Hematopoietic multipotent progenitor cell treated with erythropoietin and hydrocortisone succinate and interleukin-3 and kit ligand, for 15 days (in vitro differentiated cells): ENCODE results near the gene ADGRG1.
A peak's percentile ranks its signal among the peaks of the same experiment; 100 is the strongest.
"Not testable (repeated sequence)": the region's sequence is repeated elsewhere in the genome, so short reads cannot be mapped to it uniquely, and the experiment has no call there.

Source experiments
- DNase-seq: peaks from one replicate; pipeline ENCODE4 v3.0.0-alpha.2; 2015; ENCODE audit warnings: low spot score

ADGRG1 gene

GRCh38 chr16:57628008-57628781 is at the start of gene ADGRG1:
ADGRG1 (plus strand) TSS chr16:57628630; CDS start chr16:57650288, 21,658 bp downstream.
- peak; percentile 77 for DNase-seq

DNA sequence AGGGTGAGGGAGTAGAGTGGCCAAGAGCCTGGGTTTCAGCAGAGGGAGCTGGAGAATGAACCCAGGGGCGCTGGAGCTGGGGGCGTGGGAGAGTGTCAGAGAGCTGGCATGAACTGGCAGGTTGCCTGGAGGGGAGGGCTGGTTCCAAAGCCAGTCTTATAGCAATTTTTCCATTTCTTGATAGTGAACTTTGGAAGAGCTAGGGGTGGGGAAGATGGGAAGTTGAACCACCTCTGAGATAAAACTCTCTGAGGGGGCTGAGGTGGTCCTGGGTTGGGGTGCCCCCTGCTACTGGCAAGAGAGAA is 49.1 kb upstream of the ADGRG1 start:
- no peak for DNase-seq

GRCh38 chr16:57585051-57585687 is 43.3 kb upstream of the ADGRG1 start:
- DNase-seq, result no peak

DNA sequence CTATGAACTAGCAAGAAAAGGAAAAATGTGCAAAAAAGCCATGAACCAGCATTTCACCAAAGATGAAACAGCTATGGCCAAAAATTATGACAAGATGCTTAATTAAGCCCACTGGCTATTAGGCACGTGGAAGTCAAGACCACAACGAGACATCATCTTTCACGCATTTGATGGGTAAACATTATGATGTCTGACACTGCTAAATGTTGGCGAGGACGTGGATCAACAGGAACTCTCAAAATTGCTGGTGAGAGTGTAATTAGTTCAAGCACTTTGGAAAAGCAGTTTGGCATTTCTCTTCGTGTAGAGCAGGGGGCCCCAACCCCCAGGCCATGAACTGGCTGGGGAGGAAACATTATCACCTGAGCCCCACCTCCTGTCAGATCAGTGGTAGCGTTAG is 39.6 kb upstream of the ADGRG1 start:
- DNase-seq, result no peak

DNA sequence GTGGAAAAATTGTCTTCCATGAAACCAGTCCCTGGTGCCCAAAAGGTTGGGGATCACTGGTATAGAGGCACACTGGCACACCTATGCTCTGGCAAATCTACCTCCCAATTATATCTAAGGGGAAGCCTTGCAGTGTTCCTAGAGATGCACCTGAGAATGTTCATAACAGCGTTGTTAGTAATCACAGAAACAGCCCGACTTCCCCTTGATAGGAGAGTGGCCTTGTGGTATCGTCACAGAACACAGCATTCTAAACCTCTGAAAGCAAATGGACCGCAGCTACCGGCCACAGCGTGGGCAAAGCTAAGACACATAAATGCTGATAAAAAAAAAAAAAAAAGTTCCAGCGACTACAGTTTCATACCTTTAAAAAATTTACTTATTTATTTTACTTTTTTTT is 39.1 kb upstream of the ADGRG1 start:
- no peak for DNase-seq

GRCh38 chr16:57590654-57591085 is 37.8 kb upstream of the ADGRG1 start:
- DNase-seq, result no peak

DNA sequence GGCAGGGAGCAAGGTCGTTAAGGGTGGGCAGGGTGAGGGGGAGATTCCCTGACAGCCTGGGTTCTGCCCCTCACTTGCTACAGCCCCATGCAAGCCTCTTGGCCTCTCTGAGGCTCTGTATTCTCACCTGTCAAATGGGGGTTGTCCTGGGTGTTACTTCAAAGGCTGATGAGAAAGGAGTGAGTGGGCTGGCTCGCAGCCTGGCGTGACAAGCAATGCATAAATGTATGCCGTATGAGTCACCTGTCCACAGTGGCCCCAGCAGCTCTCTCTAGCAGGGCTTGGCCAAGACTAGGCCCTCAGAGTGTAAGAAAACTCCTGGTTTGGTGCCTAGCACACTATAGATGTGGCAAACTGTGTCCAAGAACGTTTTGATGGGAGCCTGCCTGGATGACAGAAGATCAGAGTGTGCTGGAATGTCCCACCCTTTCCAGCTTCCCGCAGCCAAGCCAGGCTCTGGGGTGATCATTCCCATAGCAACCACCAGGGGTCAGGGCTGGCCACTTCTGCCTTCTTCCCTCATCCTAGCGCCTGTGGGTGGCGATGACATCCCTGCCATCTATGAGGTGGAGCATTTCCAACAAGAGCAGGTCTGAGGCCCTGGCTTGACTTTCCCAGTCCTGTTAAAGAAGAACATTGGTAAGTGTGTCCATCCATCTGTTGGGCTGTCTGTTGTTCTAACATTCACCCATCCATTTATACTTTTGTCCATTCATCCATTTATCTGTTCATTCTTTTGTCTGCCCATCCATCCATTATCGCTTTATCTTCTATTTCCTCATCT is 37.2 kb upstream of the ADGRG1 start:
- peak; percentile 56 for DNase-seq

- DNase-seq, result no peak
Observed at GRCh38 chr16:57591870-57592485, 36.5 kb upstream of the ADGRG1 start.

GRCh38 chr16:57592591-57593003 is 35.8 kb upstream of the ADGRG1 start:
- no peak for DNase-seq

DNA sequence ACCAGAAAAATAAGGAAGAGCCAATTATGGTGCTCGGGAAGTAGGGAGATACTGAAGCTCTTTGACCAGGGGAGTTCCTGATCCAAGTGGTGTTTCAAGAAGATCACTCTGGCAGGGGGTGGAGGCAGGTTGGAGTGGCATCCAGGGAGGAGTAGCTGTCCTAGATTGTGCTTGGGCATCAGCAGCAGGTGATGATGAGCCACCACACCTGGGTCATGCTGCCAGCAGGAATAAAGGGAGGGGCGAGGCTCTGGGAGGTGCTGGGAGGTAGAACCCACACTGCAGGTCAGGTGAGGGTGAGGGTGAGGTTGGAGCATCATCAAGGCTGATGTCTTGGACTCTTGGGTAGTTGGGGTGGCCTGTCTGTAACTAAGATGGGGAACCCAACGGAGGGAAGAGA is 35.4 kb upstream of the ADGRG1 start:
- no peak for DNase-seq

GRCh38 chr16:57593990-57594389 is 34.4 kb upstream of the ADGRG1 start:
- no peak for DNase-seq

GRCh38 chr16:57594531-57595031 is 33.8 kb upstream of the ADGRG1 start:
- no peak for DNase-seq

- not testable (repeated sequence) for DNase-seq
Observed at GRCh38 chr16:57596234-57596633, 32.2 kb upstream of the ADGRG1 start.

- DNase-seq, result no peak
Observed at GRCh38 chr16:57598437-57598836, 30.0 kb upstream of the ADGRG1 start.

- peak; percentile 29 for DNase-seq
Observed at GRCh38 chr16:57600048-57600835, 28.2 kb upstream of the ADGRG1 start.

GRCh38 chr16:57600952-57601580 is 27.4 kb upstream of the ADGRG1 start:
- DNase-seq, result no peak

DNA sequence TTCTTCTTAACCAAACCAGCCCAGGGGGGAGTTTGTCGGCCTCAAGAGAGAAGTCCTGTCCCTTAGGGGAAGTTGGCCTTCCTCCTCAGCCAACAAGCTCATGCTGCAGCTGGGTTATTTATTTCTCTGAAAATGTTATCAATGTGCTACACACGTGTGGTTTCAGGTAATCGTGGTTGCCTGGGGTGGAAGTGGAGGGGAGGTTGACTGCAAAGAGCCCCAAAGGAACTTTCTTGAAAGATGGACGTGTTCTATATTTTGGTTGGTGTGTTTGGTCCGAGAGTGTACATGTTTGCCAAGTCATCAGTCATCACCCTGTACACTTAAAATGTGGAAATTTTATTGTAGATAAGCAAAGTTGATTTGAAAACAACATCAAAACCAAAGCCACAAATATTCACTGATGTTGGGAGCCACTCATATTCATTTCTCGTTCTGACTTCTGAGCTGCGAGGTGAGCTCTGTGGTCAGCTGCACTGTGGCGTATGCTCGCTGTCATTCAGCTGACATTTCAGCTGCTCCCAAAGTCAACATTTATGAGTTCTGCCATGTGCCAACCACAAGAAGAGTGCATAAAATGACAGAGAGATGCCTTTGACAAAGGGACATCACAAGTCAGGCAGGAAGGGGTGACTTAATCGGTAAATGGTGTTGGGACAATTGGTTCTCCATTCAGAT is 26.5 kb upstream of the ADGRG1 start:
- no peak for DNase-seq

DNA sequence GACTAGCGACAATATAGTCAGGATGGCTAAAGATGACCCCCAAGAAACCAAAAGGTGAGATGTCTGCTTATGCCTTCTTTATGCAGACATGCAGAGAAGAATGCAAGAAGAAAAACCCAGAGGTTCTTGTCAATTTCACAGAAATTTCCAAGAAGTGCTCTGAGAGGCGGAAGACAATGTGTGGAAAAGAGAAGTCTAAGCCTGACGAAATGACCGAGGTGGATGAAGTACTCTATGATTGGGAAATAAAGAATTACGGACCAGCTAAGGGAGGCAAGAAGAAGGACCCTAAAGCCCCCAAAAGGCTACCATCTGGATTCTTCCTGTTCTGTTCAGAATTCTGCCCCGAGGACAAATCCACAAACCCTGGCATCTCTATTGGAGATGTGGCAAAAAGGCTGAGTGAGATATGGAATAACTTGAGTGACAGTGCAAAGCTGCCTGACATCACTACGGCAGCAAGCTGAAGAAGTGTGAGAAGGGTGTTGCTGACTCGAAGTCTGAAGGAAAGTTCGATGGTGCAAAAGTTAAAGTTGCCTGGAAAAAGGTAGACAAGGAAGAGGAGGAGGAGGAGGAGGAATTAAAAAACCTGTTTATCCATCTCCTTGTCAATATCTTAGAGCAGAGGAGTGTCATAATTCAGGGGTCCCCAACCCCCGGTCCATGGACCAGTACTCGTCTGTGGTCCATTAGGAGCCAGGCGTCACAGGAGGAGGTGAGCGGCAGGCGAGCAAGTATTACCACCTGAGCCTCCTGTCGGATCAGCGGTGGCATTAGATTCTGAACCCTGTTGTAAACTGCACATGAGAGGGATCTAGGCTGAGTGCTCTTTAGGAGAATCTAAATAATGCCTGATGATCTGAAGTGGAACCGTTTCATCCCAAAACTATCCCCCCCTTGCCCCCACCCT is 25.1 kb upstream of the ADGRG1 start:
- DNase-seq, result no peak

- DNase-seq, result no peak
Observed at GRCh38 chr16:57604177-57604576, 24.3 kb upstream of the ADGRG1 start.
